Cardiac muscle cell (in vitro differentiated cells and primary cell): ENCODE results near the gene KCNIP4. TPM values are rescaled to one million over a fixed set of nuclear protein-coding genes. Genes with fewer than 3 reads are reported as not detected.

Source experiments
- DNase-seq, 2 donors: peaks; one replicate each; pipeline versions ENCODE4 v3.0.0 to v3.0.0-alpha.2; 2010 to 2017; ENCODE audit warnings: low read depth in 1 of 2, low spot score in 1 of 2
- H3K27ac ChIP-seq: fragments of 200-600 bp; sonication (generic); 2 replicates; pipeline ENCODE4 v1.5.1; 2016
- H3K27me3 ChIP-seq: fragments of 200-600 bp; sonication (generic); 2 replicates; pipeline ENCODE4 v1.6.0; 2016; ENCODE audit warnings: control low read depth
- H3K36me3 ChIP-seq: fragments of 200-600 bp; sonication (generic); 2 replicates; pipeline ENCODE4 v1.5.1; 2016; ENCODE audit warnings: control low read depth
- H3K4me1 ChIP-seq: fragments of 200-600 bp; sonication (generic); 2 replicates; pipeline ENCODE4 v1.8.1; 2017; ENCODE audit warnings: low read depth, mild to moderate bottlenecking, mixed run types
- H3K4me3 ChIP-seq: fragments of 200-600 bp; sonication (generic); 2 replicates; pipeline ENCODE4 v1.5.1; 2016; ENCODE audit warnings: mild to moderate bottlenecking
- H3K9me3 ChIP-seq: fragments of 200-600 bp; sonication (generic); 2 replicates; pipeline ENCODE4 v1.5.1; 2017; ENCODE audit warnings: low read depth, mild to moderate bottlenecking, control low read depth
- polyA plus RNA-seq: library from polyadenylated mRNA; unstranded; fragments of >200 nt; fragmentation: Nextera tagmentation; extraction: Ambion mirVana; gene quantifications from 2 replicates; pipeline ENCODE4 v1.2.1, GENCODE V29; 2016
- total RNA-seq: library from RNA; depleted of rRNA; stranded (reverse); fragments of >200 nt; gene quantifications from 2 replicates; pipeline ENCODE4 v1.2.3, GENCODE V29; 2016
- TF ChIP-seq, protein P1 (sequence below): IDR thresholded peaks from 2 replicates; pipeline ENCODE4 v1.5.1; 2012; ENCODE audit warnings: low read depth, mild to moderate bottlenecking, low read length

The KCNIP4 gene
- total and polyA plus RNA-seq, 2 experiments from 2014 or later = 14.5 to 15.9 TPM

DNA sequence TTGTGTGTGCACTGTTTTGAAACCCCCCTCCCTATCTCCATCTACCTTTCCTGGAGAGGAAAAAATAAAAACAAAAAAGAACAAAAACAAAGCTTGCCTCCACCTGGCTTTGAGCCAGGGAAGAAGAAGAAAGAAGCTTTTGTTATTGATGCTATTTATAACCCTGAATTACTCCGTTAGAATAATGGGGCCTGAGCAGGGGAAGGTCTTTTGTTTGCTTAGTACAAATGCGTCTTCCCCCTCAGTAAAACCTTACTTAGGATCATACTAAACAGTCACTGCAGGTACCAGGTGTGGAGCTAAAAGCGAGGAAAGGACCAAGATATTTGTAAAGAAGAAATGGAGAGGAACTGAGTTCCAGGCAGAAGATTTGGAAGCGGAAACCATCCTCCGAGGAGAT is 352.1 kb downstream of the KCNIP4 start:
- no peak overlapping the region for H3K4me3 ChIP-seq
- TF ChIP-seq, protein P1, sequence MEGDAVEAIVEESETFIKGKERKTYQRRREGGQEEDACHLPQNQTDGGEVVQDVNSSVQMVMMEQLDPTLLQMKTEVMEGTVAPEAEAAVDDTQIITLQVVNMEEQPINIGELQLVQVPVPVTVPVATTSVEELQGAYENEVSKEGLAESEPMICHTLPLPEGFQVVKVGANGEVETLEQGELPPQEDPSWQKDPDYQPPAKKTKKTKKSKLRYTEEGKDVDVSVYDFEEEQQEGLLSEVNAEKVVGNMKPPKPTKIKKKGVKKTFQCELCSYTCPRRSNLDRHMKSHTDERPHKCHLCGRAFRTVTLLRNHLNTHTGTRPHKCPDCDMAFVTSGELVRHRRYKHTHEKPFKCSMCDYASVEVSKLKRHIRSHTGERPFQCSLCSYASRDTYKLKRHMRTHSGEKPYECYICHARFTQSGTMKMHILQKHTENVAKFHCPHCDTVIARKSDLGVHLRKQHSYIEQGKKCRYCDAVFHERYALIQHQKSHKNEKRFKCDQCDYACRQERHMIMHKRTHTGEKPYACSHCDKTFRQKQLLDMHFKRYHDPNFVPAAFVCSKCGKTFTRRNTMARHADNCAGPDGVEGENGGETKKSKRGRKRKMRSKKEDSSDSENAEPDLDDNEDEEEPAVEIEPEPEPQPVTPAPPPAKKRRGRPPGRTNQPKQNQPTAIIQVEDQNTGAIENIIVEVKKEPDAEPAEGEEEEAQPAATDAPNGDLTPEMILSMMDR = no peak

DNA sequence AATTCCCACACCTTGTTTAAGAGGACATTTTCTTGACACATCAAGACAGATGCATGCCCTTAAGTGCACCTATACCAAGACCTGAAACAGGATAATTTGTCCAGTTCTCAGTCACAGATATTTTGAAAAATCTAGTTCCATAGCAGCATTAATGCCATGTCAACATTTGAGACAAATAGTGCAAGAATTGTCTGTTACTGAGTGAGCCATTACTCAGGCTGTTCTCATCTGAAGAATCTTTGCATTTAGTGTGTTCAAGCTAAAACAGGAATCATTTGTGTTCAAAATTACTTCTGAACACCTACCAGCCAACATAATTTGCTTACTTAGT is 354.9 kb downstream of the KCNIP4 start:
- no peak for DNase-seq
- Histone ChIP-seq H3K27ac (no peak overlapping the region), H3K9me3 (no peaks in the 10 kb centered on the region), H3K36me3 (no peaks in the 10 kb centered on the region), H3K4me1 (no peaks in the 10 kb centered on the region), H3K27me3 (no peaks in the 10 kb centered on the region), H3K4me3 (no peak overlapping the region)
- TF ChIP-seq, protein P1 = no peak

More for the DNA sequence above, 352.1 kb downstream of the KCNIP4 start:
- Histone ChIP-seq H3K27me3 (no peaks in the 10 kb centered on the region), H3K4me1 (no peaks in the 10 kb centered on the region), H3K27ac (no peak overlapping the region), H3K9me3 (no peaks in the 10 kb centered on the region), H3K36me3 (no peaks in the 10 kb centered on the region)
- DNase-seq = no peak

DNA sequence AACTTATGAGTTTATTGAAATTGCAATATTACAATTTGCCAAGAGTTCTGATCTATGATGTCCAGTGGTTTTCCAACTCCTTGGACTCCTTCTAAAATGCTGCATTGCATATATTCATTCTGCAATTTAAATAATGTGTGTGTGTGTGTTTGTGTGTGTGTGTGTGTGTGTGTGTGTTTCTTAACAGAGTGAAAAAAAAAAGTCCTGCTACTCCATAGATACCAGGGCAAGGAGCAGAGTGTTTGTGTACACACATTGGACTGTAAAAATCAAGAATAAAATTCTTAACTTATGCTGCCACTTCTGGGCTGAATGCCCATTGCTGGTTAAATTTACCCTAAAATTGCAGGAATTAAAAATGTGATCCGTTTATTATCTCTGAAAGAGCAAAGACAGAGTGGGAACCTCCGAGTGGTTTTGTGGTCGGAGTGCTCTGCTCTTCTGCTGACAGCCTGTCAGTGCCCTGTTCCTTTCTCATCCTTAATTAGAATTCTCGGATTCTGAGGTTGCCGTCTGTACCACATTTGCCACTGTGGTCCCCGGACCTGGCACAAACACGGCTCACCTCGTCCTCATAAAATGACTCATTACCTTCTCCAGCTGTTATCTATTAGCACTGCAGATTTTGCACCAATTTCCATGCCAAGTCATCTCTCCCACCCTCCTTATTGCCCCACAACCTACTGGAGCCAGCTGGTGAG is 355.5 kb downstream of the KCNIP4 start:
- Histone ChIP-seq H3K4me3 (no peak overlapping the region), H3K9me3 (no peaks in the 10 kb centered on the region), H3K4me1 (no peaks in the 10 kb centered on the region), H3K36me3 (no peaks in the 10 kb centered on the region), H3K27me3 (no peaks in the 10 kb centered on the region), H3K27ac (no peak overlapping the region)
- TF ChIP-seq, protein P1 = no peak
- peak in 1 of 2 donors; percentile 2 for DNase-seq

DNA sequence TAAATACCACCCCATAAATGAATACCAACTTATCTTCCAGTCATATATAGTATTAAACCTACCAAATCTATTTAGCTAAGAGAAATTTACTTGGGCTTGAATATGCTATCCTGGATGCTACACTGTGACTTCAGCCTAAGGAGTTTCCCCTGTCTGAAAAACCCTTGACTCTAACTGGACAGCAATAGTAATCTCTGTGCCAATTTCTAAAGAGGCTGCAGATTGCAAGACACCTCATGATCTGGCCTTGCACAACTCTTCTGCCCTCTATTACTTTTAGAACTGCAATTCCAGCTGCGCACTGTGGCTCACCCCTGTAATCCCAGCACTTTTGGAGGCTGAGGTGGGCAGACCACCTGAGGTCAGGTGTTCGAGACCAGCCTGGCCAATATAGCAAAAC is 371.5 kb downstream of the KCNIP4 start:
- peaks cover 47% of the 10 kb centered on the region for H3K4me1 ChIP-seq
- TF ChIP-seq, protein P1 = no peak
- no peak overlapping the region for H3K4me3 ChIP-seq
- no peaks in the 10 kb centered on the region for H3K36me3 ChIP-seq
- no peaks in the 10 kb centered on the region for H3K9me3 ChIP-seq
- DNase-seq = no peak
- H3K27ac ChIP-seq = no peak overlapping the region
- H3K27me3 ChIP-seq = no peaks in the 10 kb centered on the region

DNA sequence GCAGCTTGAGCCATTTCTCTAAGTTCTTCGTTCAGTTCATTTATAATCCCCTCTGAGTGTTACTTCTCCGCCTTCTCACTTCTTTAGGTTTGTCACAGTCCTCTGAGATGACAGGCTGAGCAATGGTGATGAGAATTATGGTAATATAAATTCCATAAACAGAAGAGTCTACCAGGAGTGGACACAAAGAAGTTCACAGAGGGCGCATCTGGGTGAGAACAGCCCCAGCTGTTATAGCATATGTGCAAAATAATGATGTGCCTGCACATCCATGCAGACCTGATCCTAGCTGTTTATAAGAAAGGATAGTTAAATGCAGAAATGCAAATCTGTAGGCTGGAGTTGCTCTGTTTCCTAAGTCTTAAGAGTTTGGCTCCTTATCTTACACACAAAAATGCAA is 377.5 kb downstream of the KCNIP4 start:
- peaks cover 18% of the 10 kb centered on the region for H3K4me1 ChIP-seq
- H3K27ac ChIP-seq = no peak overlapping the region
- no peaks in the 10 kb centered on the region for H3K9me3 ChIP-seq
- H3K27me3 ChIP-seq = peaks cover 3% of the 10 kb centered on the region
- no peak for DNase-seq
- H3K36me3 ChIP-seq = no peaks in the 10 kb centered on the region
- TF ChIP-seq, protein P1 = no peak
- H3K4me3 ChIP-seq = no peak overlapping the region
